ENCODE measurements around the gene SCYL1. TPM values are rescaled to one million over a fixed set of nuclear protein-coding genes. Genes with fewer than 3 reads are reported as not detected.
"Not testable (repeated sequence)": the region's sequence is repeated elsewhere in the genome, so short reads cannot be mapped to it uniquely, and the experiment has no call there.

SCYL1 gene
- total RNA-seq, 1 experiment from 2014 or later: 104 TPM

- TF ChIP-seq ZBTB33 (IDR thresholded peaks at IDR 0.05; ENCODE audit: extremely low read depth, insufficient replicate concordance, low read length) (peak; percentile 37), SRF (IDR thresholded peaks at IDR 0.05; ENCODE audit: low read depth) (no peak), CTCF (IDR thresholded peaks at IDR 0.05 in 2 of 3, conservative IDR thresholded peaks at IDR 0.05 in 1 of 3; ENCODE audit: borderline replicate concordance in 1 of 3, insufficient read depth in 1 of 3, low read depth in 2 of 3, low read length in 2 of 3) (no peak), FOSL1 (IDR thresholded peaks at IDR 0.05; ENCODE audit: low read depth) (no peak), SIN3A (IDR thresholded peaks at IDR 0.05; ENCODE audit: low read depth) (no peak), EZH2 (IDR thresholded peaks at IDR 0.05) (no peak), JUND (IDR thresholded peaks at IDR 0.05) (no peak), RAD21 (IDR thresholded peaks at IDR 0.05; ENCODE audit: low read depth) (no peak)
Observed at GRCh38 chr11:65506772-65507505, 17.9 kb upstream of the SCYL1 start (continued).

GRCh38 chr11:65512311-65512710 lies 12.6 kb upstream of the SCYL1 start:
- H3K4me2 ChIP-seq (ENCODE audit: low read length); intact Hi-C loops (cut with micrococcal nuclease); ATAC-seq; H3K79me2 ChIP-seq (ENCODE audit: insufficient read depth, low read length); CTCF ChIA-PET; H3K27me3 ChIP-seq (ENCODE audit: insufficient read depth, low read length); BruUV-seq (replicated peaks); H3K4me3 ChIP-seq (replicated peaks in 1 of 2; ENCODE audit: low read depth in 1 of 2, low read length in 2 of 2); H3K9me3 ChIP-seq (ENCODE audit: control insufficient read depth in 1 of 2, insufficient read depth in 1 of 2, low read depth in 1 of 2, low read length in 2 of 2); H3K27ac ChIP-seq (ENCODE audit: low read depth, low read length); H3K36me3 ChIP-seq (ENCODE audit: control insufficient read depth in 1 of 2, insufficient read depth in 2 of 2, low read length in 2 of 2); H3K9ac ChIP-seq (ENCODE audit: low read length); H4K20me1 ChIP-seq (ENCODE audit: insufficient read depth); H2AFZ ChIP-seq (ENCODE audit: low read depth, low read length, poor library complexity, severe bottlenecking); DNase-seq (ENCODE audit: low read depth, low spot score); H3K9me2 ChIP-seq (ENCODE audit: insufficient read depth): not testable (repeated sequence)
- RAD21 ChIA-PET (ENCODE audit: low non-redundant PET in 1 of 2, low total read pairs in 2 of 2, uncharacterized antibody in 2 of 2, unreplicated experiment in 2 of 2): interaction anchor here in 1 of 2 experiments (0.6 kb wide), 1 partner anchor 27 kb away, joined by 3 read pairs; no protein-coding TSS in a partner anchor
- POLR2A ChIA-PET: interaction anchor here (1.2 kb wide), 1 partner anchor 90 kb away, joined by 5 read pairs; the partner anchor contains the start of gene NEAT1
- peaks cover 10 to 41% of the 10 kb centered on the region in 2 experiments for H3K4me1 ChIP-seq (ENCODE audit: control insufficient read depth in 1 of 2, insufficient read depth in 2 of 2, low read length in 2 of 2)
